ENCODE measurements around the gene SEC31A. TPM values are rescaled to one million over a fixed set of nuclear protein-coding genes. Genes with fewer than 3 reads are reported as not detected.

Gene SEC31A
- total and polyA plus RNA-seq, 10 donors = 63.6 to 204 (median 146) TPM

- WGBS, 5 donors = 55 to 73% (median 65%) methylated on average over 1 of the region's 1 CpG
- Histone ChIP-seq H3K36me3 (no peaks in the 10 kb centered on the region), H3K9me3 (no peaks in the 10 kb centered on the region), H3K4me3 (no peak overlapping the region), H3K4me1 (peaks cover 0 to 9% (median 4%) of the 10 kb centered on the region in 6 donors), H3K27ac (peak overlapping the region in 1 of 8 donors; percentile 1), H3K27me3 (replicated peaks in 1 of 7) (no peaks in the 10 kb centered on the region)
- TF ChIP-seq CTCF (IDR thresholded peaks at IDR 0.05 in 8 of 11, conservative IDR thresholded peaks at IDR 0.05 in 3 of 11) (no peak), POLR2A (IDR thresholded peaks at IDR 0.05) (no peak), POLR2AphosphoS5 (IDR thresholded peaks at IDR 0.05) (no peak)
- intact Hi-C loops (cut with DNase I; ENCODE audit: low total_unique reads) = no loop called here
- no peak for DNase-seq
Observed at GRCh38 chr4:82780170-82780751, 110.7 kb downstream of the SEC31A start.

DNA sequence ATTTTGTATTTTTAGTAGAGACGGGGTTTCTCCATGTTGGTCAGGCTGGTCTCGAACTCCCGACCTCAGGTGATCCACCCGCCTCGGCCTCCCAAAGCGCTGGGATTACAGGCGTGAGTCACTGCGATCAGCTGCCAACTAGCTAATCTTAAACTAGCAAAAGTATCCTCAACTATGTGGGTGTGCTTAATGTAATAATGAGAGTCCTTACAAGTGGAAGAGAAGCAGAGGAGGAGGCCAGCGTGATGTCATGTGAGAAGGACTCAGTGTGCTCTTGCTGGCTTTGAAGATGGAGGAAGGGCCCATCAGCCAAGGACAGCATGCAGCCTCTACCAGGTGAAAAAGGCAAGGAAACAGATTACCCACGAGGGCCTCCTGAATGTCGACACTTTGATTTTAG lies 111.9 kb downstream of the SEC31A start:
- Histone ChIP-seq H3K36me3 (no peaks in the 10 kb centered on the region), H3K27me3 (replicated peaks in 1 of 7) (no peaks in the 10 kb centered on the region), H3K4me3 (no peak overlapping the region), H3K27ac (no peak overlapping the region), H3K4me1 (peaks cover 0 to 9% (median 4%) of the 10 kb centered on the region in 6 donors), H3K9me3 (no peaks in the 10 kb centered on the region)
- intact Hi-C loops (cut with DNase I; ENCODE audit: low total_unique reads) = no loop called here
- TF ChIP-seq POLR2A (IDR thresholded peaks at IDR 0.05) = no peak
- no peak for TF ChIP-seq POLR2AphosphoS5 (IDR thresholded peaks at IDR 0.05)
- TF ChIP-seq CTCF (IDR thresholded peaks at IDR 0.05 in 8 of 11, conservative IDR thresholded peaks at IDR 0.05 in 3 of 11) = no peak
- no peak for DNase-seq
- 84 to 90% (median 89%) methylated on average over 8 to 11 of the region's 11 CpGs for WGBS, 5 donors

GRCh38 chr4:82777857-82778525 lies 113.0 kb downstream of the SEC31A start:
- Histone ChIP-seq H3K36me3 (no peaks in the 10 kb centered on the region), H3K4me1 (peaks cover 0 to 9% (median 4%) of the 10 kb centered on the region in 6 donors), H3K9me3 (no peaks in the 10 kb centered on the region), H3K27me3 (replicated peaks in 1 of 7) (no peaks in the 10 kb centered on the region), H3K4me3 (no peak overlapping the region), H3K27ac (no peak overlapping the region)
- TF ChIP-seq POLR2AphosphoS5 (IDR thresholded peaks at IDR 0.05) = no peak
- no peak for TF ChIP-seq POLR2A (IDR thresholded peaks at IDR 0.05)
- TF ChIP-seq CTCF (IDR thresholded peaks at IDR 0.05 in 8 of 11, conservative IDR thresholded peaks at IDR 0.05 in 3 of 11) = no peak
- intact Hi-C loops (cut with DNase I; ENCODE audit: low total_unique reads) = no loop called here
- WGBS, 5 donors = 90 to 97% (median 96%) methylated on average over 5 of the region's 5 CpGs
- DNase-seq = no peak

DNA sequence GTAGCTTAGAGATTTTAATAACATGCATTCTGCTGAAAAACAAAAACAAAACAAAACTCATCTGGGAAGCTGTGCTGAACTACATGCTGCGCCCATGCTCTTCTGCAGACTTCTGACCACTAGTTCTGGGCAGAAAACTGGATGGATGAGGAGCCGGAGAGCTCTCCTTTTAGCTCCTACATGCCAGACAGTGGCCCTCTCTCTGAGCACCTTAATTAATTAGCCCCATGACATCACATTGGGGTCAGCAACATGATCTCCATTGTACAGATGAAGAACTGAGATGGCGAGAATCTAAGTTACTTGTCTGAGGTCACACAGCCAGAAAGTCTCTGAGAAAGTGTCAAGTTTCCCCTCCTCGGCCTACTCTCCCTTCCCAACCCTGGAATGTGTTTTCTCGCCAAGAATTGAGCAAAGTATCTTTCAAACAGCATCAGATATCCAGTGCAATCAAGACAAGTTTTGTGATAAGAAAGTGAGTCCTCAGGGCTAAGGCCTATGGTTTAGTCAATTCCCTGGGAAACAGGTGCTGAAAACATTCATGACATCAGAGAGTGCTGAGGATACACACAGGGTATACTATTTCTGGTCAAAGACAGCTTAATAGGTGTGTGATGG lies 113.9 kb downstream of the SEC31A start:
- Histone ChIP-seq H3K4me3 (no peak overlapping the region), H3K27me3 (replicated peaks in 1 of 7) (no peaks in the 10 kb centered on the region), H3K27ac (no peak overlapping the region), H3K4me1 (peaks cover 0 to 9% (median 4%) of the 10 kb centered on the region in 6 donors), H3K36me3 (no peaks in the 10 kb centered on the region), H3K9me3 (no peaks in the 10 kb centered on the region)
- intact Hi-C loops (cut with DNase I; ENCODE audit: low total_unique reads) = no loop called here
- TF ChIP-seq POLR2AphosphoS5 (IDR thresholded peaks at IDR 0.05) = no peak
- TF ChIP-seq CTCF (IDR thresholded peaks at IDR 0.05 in 8 of 11, conservative IDR thresholded peaks at IDR 0.05 in 3 of 11) = no peak
- no peak for TF ChIP-seq POLR2A (IDR thresholded peaks at IDR 0.05)
- WGBS, 5 donors = 72 to 90% (median 86%) methylated on average over 5 of the region's 5 CpGs
- DNase-seq = no peak
